Calu3 (cell line): ENCODE measurements around the gene EEPD1. TPM values are rescaled to one million over a fixed set of nuclear protein-coding genes. Genes with fewer than 3 reads are reported as not detected.

Experiments used
- BruUV-seq: library from RNA; stranded (reverse); fragments of 400-500 nt; replicated peaks from 2 replicates; lab custom pipeline; 2021; lab: Mats Ljungman, UMichigan
- CTCF ChIA-PET: fragments of 300-600 bp; sonication (Branson Sonifier 250); formaldehyde crosslinking; loops from one replicate; lab custom pipeline; 2022; ENCODE audit warnings: antibody characterized with exemption; lab: Charles Lee
- DNase-seq: peaks from one replicate; pipeline ENCODE4 v3.0.0; 2022
- H3K27ac Mint-ChIP-seq: one replicate; pipeline ENCODE4 v1.8.0; 2022; ENCODE audit warnings: mixed read lengths; ENCODE audit not compliant: unreplicated experiment
- H3K27me3 Mint-ChIP-seq: one replicate; pipeline ENCODE4 v1.8.0; 2022; ENCODE audit warnings: mixed read lengths; ENCODE audit not compliant: unreplicated experiment
- H3K36me3 Mint-ChIP-seq: one replicate; pipeline ENCODE4 v1.8.0; 2022; ENCODE audit warnings: mild to moderate bottlenecking, moderate library complexity, mixed read lengths; ENCODE audit not compliant: insufficient read depth, unreplicated experiment
- H3K4me1 Mint-ChIP-seq: one replicate; pipeline ENCODE4 v1.8.0; 2022; ENCODE audit warnings: mild to moderate bottlenecking, low read depth, mixed read lengths; ENCODE audit not compliant: unreplicated experiment
- H3K4me3 Mint-ChIP-seq: one replicate; pipeline ENCODE4 v1.8.0; 2022; ENCODE audit warnings: mild to moderate bottlenecking, low read depth, moderate library complexity, mixed read lengths; ENCODE audit not compliant: unreplicated experiment
- H3K9me3 Mint-ChIP-seq: one replicate; pipeline ENCODE4 v1.8.0; 2022; ENCODE audit warnings: low read depth, mixed read lengths; ENCODE audit not compliant: unreplicated experiment
- intact Hi-C: fragments of 100-400 bp; cut with micrococcal nuclease; formaldehyde crosslinking; loops from one replicate; pipeline ENCODE4 v1.10.0; 2022; ENCODE audit not compliant: unreplicated experiment
- total RNA-seq: library from RNA; stranded (reverse); gene quantifications from 2 replicates; pipeline ENCODE4 v1.2.3, GENCODE V29; 2022
- TF ChIP-seq, protein P1 (sequence below): fragments of 200-600 bp; IDR thresholded peaks from one replicate; pipeline ENCODE4 v1.8.0; 2022; ENCODE audit warnings: antibody characterized with exemption; ENCODE audit not compliant: unreplicated experiment

Gene EEPD1
- total RNA-seq, 1 experiment from 2014 or later, result 48.8 TPM

DNA sequence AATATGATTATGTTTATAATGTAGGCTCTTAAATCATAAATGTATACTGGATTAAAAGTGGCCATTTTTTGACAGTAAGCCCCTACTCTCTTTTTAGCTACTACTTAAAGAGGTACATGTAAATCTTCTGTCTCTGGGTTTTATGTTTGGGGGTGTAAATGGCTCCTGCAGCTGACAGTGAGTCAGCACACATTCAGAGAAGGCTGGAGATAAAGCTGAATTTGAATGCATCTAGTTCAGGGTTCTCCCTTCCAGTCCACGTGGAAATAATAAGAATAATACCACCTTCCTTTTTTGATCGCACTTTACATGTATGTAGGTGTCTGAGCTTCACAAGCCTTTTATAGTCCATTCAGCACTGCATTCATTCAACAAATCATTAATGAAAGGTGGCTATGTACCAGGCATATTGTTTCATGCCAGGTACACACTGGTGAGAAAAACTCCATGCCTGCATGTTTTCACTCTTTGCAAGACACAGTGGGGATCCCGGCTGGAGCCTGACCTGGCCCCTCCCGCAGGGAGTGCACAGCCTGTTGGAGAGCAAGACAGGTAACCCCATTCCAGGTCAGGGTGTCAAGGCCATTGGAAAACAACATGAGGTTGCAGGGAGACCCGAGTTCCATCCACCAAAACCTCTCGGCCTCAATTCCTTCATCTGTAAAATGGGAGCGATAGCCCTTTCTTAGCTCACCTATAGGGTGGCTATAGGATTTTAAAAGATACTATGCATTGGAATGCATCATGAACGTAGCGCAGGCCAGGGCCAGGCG, 129.1 kb downstream of the EEPD1 start:
- H3K4me3 Mint-ChIP-seq, result peak overlapping the region; percentile 72
- BruUV-seq, result no TSS peak
- H3K36me3 Mint-ChIP-seq, result peaks cover 60% of the 10 kb centered on the region
- no peak for DNase-seq
- H3K27ac Mint-ChIP-seq, result peak overlapping the region; percentile 74
- peaks cover 85% of the 10 kb centered on the region for H3K4me1 Mint-ChIP-seq
- TF ChIP-seq, protein P1, sequence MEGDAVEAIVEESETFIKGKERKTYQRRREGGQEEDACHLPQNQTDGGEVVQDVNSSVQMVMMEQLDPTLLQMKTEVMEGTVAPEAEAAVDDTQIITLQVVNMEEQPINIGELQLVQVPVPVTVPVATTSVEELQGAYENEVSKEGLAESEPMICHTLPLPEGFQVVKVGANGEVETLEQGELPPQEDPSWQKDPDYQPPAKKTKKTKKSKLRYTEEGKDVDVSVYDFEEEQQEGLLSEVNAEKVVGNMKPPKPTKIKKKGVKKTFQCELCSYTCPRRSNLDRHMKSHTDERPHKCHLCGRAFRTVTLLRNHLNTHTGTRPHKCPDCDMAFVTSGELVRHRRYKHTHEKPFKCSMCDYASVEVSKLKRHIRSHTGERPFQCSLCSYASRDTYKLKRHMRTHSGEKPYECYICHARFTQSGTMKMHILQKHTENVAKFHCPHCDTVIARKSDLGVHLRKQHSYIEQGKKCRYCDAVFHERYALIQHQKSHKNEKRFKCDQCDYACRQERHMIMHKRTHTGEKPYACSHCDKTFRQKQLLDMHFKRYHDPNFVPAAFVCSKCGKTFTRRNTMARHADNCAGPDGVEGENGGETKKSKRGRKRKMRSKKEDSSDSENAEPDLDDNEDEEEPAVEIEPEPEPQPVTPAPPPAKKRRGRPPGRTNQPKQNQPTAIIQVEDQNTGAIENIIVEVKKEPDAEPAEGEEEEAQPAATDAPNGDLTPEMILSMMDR, result no peak
- CTCF ChIA-PET, result interaction anchor here (2.3 to 2.4 kb wide), 2 partner anchors 8 to 9 kb away, joined by 12 to 14 read pairs; no protein-coding TSS in a partner anchor
- intact Hi-C loops, result no loop called here
- H3K9me3 Mint-ChIP-seq, result no peaks in the 10 kb centered on the region
- H3K27me3 Mint-ChIP-seq, result no peaks in the 10 kb centered on the region

DNA sequence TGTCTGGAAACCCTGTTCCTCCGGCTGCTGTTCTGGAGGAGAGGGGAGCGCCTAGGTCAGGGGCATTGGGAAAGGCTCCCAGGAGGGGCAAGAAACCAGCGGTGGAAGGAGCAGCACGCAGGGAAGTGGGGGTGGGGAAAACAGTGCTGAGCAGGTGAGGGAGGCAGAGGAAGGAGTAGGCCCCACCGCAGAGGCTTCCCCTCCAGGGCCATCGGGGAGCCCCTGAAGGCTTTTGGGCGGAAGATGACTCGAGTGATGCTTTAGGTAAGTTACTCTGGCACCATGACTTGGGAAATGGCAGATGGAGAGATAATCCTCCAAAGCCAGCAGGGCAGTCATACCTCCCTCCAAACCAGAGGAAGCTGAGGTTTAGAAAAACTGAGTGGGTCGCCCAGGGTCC, 130.1 kb downstream of the EEPD1 start:
- TF ChIP-seq, protein P1, result no peak
- no TSS peak for BruUV-seq
- intact Hi-C loops, result no loop called here
- H3K36me3 Mint-ChIP-seq, result peaks cover 71% of the 10 kb centered on the region
- no peak for DNase-seq
- H3K27ac Mint-ChIP-seq, result no peak overlapping the region
- no peaks in the 10 kb centered on the region for H3K27me3 Mint-ChIP-seq
- CTCF ChIA-PET, result interaction anchor here (2.3 kb wide), 1 partner anchor 10 kb away, joined by 12 read pairs; no protein-coding TSS in a partner anchor
- no peaks in the 10 kb centered on the region for H3K9me3 Mint-ChIP-seq
- H3K4me3 Mint-ChIP-seq, result no peak overlapping the region
- H3K4me1 Mint-ChIP-seq, result peaks cover 87% of the 10 kb centered on the region

- Mint-ChIP-seq H3K27ac (no peak overlapping the region), H3K9me3 (no peaks in the 10 kb centered on the region), H3K36me3 (peaks cover 76% of the 10 kb centered on the region), H3K4me1 (peaks cover 88% of the 10 kb centered on the region), H3K27me3 (no peaks in the 10 kb centered on the region), H3K4me3 (no peak overlapping the region)
- TF ChIP-seq, protein P1, result no peak
- intact Hi-C loops, result no loop called here
- no peak for DNase-seq
- CTCF ChIA-PET, result no interaction called here
- no TSS peak for BruUV-seq
Measured at GRCh38 chr7:36283711-36284130, 130.7 kb downstream of the EEPD1 start.

- H3K4me1 Mint-ChIP-seq, result peaks cover 88% of the 10 kb centered on the region
- DNase-seq, result no peak
- TF ChIP-seq, protein P1, result no peak
- H3K9me3 Mint-ChIP-seq, result no peaks in the 10 kb centered on the region
- no peaks in the 10 kb centered on the region for H3K27me3 Mint-ChIP-seq
- no peak overlapping the region for H3K27ac Mint-ChIP-seq
- intact Hi-C loops, result no loop called here
- no peak overlapping the region for H3K4me3 Mint-ChIP-seq
- CTCF ChIA-PET, result interaction anchor here (0.7 to 3.9 kb wide), 2 partner anchors 11 to 201 kb away, joined by 3 to 26 read pairs; no protein-coding TSS in a partner anchor
- H3K36me3 Mint-ChIP-seq, result peaks cover 80% of the 10 kb centered on the region
- no TSS peak for BruUV-seq
Measured at GRCh38 chr7:36284456-36285090, 131.5 kb downstream of the EEPD1 start.
